Activated T-helper 1 cell treated with Interleukin-2 at 50 U/mL for 16 hours (primary cell): ENCODE results near the gene OR4D1.
"Not testable (repeated sequence)": the region's sequence is repeated elsewhere in the genome, so short reads cannot be mapped to it uniquely, and the experiment has no call there.

Source experiments
- DNase-seq: peaks from one replicate; pipeline ENCODE4 v3.0.0-alpha.2; 2020; ENCODE audit warnings: low read depth

Gene OR4D1

DNA sequence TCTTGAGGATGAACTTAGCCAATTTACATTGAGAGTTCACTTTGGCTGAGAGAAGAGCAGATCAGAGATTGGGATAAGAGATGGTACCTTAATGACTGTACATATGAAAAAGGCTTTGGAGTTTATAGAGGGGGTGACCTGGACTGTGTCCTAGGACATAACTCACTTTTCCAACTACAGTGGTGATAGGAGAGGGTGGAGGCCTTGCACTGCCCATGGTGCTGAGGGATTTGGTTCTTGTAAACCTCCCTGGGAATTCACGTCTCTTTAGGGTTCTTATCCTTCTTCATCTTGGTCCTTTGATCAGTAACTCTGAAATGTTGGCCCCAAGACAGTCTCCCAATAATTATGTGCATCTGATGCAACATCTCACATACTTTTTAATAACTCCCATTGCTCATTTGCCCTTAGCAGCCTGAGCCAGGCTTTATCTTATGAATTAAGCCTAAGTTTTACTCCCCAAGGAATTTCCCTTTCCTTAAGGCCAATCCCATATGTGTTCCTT lies at the start of gene OR4D1:
OR4D1 (plus strand) TSS at position 455 of the 505 bp plus-strand sequence. CDS start 6,770 bp downstream, outside the sequence.
- DNase-seq: no peak

DNA sequence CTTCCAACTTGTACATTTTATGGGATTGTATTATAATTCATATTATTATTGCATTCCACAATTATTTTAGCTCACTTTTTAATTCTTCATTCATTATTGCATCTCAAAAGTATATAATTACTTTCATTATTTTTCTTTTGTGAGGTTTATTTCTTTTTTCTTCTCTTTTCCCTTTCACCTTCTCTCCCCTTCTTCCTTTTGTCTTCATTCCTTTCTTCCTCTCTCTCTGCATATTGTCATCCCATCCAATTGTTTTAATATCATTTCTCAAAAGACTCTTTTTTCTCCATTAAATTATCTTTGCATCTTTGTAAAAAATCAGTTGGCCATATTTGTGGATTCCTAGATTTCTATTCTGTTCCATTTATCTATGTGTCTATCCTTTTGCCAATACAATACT lies 47.7 kb upstream of the OR4D1 start:
- DNase-seq: no peak

DNA sequence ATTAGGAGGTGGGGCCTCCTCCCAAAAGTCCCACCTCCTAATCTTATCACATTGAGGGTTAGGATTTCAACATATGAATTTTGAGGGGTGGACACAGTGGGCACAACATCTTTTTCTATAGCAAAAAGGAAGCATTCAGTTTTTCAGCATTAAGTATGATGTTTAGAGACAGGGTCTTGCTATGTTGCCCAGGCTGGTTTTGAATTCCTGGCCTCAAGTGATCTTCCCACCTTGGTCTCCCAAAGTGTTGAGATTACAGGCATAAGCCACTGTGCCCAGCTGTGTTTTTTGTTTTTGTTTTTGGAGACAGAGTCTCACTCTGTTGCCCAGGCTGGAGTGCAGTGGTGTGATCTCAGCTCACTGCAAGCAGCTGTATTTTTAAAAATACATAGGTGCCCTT lies 46.3 kb upstream of the OR4D1 start:
- not testable (repeated sequence) for DNase-seq

DNA sequence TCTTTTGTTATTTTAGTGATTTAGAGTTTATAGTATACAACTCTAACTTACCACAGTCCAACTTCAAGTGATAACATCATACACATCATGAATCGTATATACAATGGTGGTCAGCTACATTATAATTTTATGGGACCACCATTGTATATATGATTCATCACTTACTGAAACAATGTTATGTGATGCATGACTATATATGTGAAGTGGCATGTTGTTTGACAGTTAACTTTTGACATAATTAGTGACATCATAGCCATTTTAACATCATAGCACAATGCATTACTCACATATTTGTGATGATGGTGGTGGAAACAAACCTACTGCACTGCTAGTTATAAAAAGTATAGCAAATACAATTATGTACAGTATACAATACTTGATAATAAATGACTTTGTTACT lies 43.1 kb upstream of the OR4D1 start:
- DNase-seq: no peak

DNA sequence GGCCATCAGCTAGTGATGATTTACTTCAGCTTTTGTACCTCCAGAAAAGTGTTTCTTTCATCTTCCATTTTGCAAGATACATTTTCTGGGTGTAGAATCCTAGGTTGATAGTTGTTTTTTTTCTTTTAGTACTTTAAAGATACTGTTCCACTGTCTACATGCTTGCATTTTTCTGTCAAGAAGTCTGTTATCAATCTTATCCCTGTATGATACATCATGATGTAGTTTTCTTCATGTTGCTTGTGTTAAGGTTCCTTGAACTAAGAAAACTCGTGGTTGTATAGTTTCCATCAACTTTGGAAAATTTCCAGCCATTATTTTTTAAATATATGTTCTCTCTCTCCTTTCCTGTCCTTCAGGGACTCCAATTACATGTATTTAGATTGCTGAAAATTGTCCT lies 40.9 kb upstream of the OR4D1 start:
- no peak for DNase-seq

DNA sequence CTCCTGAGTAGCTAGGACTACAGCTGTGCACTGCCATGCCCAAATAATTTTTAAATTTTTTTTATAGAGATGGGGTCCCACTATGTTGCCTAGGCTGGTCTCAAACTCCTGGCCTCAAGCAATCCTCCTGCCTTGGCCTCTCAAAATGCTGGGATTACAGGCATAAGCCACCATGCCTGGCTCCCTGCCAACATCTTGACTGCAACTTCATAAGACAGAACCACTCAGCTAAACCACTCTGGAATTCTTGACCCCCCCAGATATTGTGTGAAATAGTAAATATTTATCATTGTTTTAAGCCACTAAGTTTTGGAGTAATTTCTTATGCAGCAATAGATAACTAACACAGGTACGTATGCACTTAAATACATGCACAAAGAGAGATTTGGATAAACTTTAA lies 39.0 kb upstream of the OR4D1 start:
- no peak for DNase-seq

DNA sequence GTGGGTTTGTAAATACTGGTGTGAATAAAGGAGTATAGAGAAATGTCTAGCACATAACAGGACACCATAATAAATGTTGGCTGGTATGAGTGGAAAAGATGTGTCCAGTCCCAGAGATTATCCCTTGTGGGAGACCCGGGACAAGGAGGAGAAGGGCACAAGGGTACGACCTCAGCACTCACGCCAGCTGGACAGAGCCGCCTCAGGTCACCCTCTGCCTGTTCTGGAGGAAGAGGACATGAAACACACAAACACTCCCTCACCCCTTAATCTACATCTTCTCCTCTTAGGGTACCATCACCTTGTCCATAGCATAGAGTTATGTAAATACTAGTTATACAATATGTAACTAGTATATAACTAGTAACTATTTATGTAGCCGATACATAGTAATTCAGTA lies 38.2 kb upstream of the OR4D1 start:
- no peak for DNase-seq

DNA sequence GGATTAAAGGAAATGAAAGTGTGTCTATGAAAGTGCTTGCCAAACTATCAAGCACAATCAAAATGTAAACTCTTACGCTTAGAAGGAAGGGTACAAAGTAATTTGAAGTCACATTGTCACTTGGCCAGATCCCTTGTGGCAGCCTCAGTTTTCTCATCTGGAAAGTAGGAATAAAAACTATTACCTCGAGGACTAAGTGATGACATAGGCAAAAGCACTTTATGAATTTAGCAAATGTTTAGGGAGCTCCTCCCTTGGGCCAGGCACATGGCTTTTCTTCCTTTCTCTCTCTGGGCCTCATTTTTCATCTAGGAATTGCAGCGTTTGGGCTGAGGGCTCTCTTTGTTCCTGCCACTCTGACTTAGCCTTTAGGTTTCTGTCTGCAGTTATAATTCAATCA lies 36.5 kb upstream of the OR4D1 start:
- DNase-seq: no peak

DNA sequence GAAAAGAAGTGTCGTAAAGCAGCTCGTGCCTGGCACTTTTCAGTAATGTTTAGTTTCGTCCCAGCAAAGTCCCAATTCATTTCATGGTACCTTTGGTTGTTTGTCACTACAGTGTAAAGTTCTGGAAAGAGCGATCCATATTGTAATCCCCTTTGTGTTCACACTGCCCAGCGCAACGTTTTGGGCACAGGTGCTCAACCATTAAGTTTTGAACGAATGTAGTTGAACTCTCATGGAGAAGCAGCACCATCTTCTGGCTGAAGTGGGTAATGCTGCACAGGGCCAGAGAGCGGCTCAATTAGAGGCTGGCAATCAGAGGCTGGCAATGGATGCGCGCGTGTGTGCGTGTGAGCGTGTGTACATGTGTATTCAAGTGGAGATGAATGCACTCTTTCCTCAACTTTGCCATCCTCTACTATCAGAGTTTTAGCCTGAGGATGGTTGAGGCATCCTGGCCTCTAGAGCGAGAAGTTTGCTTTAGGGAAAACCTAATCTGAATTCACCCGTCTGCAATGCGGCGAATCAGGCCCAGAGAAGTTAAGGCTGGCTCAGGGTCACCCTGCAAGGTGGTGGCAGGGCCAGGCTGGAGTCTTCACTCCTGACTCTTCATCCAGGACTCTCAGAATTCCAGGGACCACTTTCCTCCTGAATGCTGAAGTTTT lies 35.1 kb upstream of the OR4D1 start:
- DNase-seq: peak; percentile 69

DNA sequence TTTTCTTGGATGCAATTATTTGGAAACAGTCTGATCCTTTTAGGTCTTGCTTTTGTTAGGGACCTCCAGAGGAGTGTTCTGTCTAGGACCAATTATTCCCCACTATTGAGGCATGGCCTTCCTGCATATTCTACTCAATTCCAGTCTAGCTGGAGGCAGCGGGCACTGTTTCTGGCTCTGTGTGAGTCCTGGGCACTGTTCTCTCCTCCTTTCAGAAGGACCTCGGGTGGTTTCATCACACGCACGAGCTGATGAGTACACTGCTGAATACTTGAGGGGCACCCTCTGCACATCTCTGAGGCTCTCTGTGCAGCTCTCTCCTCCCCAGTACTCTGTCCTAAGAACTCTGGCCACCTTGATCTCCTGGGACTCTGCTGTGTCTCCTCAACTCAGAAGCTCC lies 34.2 kb upstream of the OR4D1 start:
- no peak for DNase-seq

DNA sequence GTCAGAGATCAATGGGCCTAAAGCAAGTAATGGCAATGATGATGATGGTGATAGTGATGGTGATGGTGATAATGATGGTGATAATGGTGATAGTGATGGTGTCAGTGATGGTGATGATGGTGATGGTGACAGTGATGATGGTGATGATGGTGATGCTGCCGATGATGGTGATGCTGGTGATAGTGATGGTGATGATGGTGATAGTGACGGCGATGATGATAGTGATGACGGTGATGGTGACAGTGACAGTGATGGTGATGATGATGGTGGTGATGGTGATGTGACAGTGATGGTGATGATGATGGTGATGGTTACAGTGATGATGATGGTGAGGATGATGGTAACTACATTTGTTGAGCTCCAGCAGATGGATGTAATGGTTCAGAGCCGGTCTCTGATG lies 30.8 kb upstream of the OR4D1 start:
- DNase-seq: no peak

DNA sequence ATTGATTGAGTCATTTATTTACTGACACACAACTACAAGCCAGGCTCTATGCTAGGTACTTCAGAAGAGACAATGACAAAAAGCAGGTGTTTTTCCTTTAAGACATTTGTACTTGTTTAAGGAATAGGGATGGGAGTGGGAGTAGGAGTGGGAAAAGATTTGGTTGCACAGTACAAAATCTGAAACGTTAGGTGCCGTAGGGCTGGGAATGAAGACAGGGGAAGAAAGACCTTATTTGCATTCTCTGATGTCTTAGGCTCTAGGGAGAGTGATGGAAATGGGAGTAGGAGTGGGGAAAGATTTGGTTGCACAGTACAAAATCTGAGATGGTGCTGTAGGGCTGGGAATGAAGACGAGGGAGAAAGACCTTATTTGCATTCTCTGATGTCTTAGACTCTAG lies 28.7 kb upstream of the OR4D1 start:
- no peak for DNase-seq

DNA sequence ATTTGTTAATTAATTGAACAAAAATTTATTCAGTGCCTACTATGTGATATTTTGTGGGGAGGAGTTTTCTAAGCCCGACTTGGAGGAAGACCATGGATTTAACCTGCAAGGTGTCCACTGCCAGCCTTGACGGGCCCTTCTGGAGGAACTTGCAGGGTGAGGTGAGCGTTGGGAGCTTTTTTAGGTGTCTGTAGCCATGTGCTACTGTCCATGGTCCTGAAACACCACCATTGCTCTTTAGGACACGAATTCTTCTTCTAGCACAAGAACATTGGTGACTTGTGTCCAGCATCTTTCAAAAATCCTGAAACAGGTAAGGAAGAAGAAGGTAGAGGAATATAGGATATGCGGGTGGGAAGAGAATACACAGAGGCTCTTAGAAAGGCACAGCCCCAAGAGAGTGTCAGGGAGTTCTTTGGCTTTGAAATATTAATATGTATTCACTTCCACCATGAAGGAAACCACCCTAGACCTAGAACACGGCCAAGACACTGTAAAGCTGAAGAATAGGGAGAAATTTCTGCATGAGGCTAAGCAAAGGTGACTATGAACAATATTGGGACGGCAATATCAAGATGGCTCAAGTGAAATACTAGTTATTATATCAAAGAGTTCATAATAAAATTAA lies 27.9 kb upstream of the OR4D1 start:
- DNase-seq: no peak

DNA sequence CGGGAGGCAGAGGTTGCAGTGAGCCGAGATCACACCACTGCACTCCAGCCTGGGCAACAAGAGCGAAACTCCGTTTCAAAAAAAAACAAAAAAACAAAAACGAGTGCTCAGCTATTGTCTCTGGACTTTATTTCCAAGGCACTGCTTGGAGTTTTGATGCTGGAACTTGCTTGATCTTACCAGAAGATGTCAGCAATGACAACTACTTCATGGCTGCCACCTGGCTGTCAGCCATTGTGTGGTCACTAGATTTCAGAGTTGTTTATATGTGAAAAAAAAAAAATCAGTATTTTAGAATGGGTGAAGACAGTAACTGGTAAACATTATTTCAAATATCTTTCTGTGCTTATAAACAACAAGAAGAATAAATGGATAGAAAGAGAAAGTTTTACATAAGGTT lies 26.3 kb upstream of the OR4D1 start:
- no peak for DNase-seq

DNA sequence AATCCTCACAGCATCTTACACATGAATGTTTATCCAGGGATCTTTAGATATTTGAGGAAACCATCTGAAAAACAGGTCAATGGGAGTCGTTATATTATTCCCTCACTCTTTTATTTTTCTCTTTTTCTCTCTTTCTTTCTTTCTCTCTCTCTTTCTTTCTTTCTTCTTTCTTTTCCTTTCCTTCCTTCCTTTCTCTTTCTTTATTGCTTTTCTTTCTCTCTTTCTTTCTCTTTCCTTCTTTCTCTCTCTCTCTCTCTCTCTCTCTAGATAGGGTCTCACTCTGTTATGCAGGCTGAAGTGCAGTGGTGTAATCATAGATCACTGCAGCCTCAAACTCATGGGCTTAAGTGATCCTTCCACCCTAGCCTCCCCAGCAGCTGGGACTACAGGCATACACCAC lies 20.3 kb upstream of the OR4D1 start:
- no peak for DNase-seq

DNA sequence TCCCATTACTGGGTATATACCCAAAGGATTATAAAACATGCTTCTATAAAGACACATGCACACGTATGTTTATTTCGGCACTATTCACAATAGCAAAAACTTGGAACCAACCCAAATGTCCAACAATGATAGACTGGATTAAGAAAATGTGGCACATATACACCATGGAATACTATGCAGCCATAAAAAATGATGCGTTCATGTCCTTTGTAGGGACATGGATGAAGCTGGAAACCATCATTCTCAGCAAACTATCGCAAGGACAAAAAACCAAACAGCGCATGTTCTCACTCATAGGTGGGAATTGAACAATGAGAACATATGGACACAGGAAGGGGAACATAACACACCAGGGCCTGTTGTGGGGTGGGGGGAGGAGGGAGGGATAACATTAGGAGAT lies 15.5 kb upstream of the OR4D1 start:
- not testable (repeated sequence) for DNase-seq

DNA sequence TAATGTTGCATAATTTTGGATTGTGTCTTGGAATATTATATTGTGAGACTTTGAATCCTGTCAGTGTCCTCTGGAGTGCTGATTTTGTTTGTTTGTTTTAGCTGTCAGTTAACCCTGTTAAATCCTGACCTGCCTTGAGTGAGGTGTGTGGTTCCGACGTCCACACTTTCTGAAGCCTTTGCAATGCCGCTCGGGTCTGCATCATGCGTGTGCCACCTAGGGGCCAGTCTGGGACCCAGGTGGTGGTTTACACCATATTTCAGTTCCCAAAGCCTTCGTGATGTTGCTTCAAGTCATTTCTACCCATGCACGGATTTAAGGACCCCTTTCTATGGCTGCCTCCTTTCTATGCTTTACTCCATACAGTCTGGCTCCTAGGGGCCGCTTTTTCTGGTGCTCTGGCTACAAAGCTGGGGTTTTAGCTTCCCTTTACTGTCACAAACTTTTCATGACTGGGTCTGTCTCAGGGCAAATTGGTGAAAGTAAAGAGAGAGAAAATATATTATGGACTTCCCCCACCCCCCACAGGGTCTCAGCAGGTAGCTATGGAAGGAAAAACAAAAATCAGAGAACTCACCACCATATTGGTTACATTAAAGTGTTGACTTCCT lies 11.4 kb upstream of the OR4D1 start:
- DNase-seq: no peak

DNA sequence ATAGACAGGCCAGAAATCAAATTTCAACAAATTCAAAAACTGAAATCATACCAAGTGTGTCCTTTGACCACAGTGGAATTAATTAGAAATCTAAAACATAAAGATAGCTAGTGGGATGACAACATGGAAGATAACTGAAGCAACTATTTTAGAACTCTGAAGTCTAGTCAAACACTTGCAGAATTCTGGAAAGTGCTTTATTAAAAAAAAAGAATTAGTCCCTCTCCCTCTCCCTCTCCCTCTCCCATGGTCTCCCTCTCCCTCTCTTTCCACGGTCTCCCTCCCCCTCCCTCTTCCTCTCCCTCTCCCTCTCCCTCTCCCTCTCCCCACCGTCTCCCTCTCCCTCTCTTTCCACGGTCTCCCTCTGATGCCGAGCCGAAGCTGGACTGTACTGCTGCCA lies 6.7 kb upstream of the OR4D1 start:
- DNase-seq: no peak

DNA sequence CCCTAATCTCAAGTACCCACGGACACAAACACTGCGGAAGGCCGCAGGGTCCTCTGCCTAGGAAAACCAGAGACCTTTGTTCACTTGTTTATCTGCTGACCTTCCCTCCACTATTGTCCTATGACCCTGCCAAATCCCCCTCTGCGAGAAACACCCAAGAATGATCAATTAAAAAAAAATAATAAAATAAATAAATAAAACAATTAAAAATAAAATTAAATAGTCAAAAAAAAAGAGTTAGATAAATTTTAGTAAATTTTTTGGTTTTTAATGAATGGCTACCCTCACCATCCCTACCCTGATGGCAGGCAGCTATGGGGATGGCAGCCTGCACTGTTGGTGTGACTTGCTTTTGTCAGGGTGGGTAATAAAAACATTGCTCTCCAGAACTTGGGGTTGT lies 4.8 kb upstream of the OR4D1 start:
- not testable (repeated sequence) for DNase-seq

DNA sequence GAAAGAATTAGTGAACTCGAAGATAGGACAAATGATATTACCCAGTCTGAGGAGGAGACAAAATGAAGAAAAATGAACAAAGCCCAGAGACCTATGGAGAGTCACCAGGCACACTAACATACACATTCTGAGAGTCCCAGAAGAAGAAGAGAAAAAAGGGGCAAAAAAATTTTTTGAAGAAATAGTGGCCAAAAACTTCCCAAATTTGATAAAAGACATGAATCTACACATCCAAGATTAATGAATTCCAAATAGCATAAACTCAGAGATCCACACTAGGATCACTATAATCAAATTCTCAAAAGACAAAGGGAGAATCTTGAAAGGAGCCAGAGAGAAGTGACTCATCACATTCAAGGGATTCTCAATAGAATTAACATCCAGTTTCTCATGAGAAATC lies 3.4 kb upstream of the OR4D1 start:
- DNase-seq: no peak

DNA sequence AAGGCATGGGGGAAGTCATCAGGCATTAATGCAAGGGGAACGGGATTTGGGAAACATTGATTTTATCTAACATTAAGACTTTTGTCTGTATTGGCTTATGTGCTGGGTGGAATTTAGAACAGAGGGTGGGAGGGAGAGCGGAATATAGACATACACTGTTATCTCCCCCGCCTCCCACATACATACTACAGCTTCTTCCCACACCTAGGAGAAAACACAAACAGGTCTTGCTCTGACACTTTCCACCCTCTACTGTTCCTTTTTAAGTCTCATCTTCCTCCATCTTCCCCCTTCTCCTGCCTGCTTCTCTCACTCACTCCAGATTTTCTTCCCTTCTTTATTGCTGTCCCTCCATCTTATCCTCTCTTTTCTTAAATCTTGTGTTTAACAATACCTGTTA lies 425 bp downstream of the OR4D1 start:
- no peak for DNase-seq

DNA sequence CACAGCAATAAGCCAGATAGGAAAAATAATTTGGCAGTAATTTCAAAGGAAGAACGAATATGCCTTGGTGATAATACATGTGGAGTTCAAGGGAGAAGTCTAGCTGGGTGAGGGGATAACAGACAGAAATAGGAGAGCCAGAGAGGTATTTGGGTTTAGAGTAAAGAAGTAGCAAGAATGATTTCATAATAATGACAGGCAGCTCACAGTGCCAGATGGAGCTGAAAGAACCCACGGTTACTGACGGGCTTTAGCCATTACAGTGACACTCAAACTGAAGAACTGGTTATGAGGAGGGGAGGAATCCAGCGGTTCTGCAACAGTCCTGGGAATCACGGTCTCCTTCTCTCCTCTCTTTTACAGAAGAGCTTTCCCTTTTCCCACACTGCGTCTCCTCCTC lies 2.2 kb downstream of the OR4D1 start:
- DNase-seq: no peak

DNA sequence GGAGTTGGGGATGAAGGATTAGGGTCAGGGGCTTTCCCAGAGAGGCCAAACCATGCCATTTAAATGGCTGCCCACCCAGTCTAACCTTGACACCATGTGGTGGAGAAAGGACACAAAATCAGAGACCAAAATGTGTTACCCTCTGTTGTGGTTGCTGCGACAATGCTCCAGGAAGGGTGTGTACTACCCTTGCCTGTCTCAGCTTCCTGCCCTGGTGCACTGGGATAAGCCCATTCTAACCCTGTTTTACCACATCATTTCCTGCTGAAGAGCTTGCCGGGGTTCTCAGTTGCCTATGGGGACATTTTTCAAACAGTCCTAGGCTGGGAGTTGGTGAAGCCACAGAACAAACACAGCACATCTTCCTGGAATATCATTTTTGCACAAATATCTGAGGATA lies 4.9 kb downstream of the OR4D1 start:
- peak; percentile 51 for DNase-seq

DNA sequence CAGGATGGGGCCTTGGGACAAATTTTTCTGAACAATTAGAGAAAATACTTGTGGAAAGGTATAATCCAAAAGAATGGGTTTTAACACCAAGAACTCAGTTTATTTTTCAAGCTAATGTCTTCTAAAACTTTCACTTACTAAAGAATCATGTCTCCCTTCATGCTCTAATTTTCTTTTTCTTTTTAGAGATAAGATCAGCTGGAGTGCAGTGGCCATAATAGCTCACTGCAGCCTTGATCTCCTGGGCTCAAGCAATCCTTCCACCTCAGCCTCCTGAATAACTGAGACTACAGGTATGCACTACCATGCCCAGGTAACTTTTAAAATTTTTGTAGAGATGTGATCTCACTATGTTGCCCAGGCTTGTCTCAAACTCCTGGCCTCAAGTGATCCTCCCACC lies 5.5 kb downstream of the OR4D1 start:
- DNase-seq: no peak
